Measurements from ENCODE around the gene NCKIPSD.
"Not testable (repeated sequence)": the region's sequence is repeated elsewhere in the genome, so short reads cannot be mapped to it uniquely, and the experiment has no call there.

DNA sequence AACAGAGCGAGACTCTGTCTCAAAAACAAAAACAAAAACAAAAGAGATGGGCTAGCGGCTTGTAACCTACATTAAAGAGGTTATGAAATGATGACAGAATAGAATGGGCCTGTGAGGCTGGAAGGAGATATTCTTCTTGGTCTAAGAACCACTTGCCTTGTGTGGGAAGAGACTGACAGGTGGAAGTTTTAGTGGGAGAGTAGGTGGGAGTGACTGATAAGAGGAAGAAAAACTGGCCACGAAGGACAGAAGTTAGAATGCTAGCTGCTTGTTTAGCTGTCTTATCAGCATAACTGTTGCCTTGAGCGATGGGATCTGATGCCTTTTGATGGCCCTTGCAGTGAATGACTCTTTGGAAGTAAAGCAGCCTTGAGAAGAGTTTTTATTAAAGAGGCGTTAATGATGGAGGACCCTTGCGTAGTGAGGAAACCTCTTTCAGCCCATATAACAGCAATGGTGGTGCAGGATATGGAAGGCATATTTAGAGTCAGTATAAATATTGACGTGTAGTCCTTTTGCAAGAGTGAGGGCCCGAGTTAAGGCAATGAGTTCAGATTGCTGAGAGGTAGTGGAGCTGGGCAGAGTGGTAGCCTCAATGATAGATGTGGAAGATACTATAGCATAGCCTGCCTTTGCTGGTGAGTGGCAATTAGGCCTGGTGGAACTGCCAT, 39.6 kb upstream of the NCKIPSD start:
- TF ChIP-seq, protein P1, sequence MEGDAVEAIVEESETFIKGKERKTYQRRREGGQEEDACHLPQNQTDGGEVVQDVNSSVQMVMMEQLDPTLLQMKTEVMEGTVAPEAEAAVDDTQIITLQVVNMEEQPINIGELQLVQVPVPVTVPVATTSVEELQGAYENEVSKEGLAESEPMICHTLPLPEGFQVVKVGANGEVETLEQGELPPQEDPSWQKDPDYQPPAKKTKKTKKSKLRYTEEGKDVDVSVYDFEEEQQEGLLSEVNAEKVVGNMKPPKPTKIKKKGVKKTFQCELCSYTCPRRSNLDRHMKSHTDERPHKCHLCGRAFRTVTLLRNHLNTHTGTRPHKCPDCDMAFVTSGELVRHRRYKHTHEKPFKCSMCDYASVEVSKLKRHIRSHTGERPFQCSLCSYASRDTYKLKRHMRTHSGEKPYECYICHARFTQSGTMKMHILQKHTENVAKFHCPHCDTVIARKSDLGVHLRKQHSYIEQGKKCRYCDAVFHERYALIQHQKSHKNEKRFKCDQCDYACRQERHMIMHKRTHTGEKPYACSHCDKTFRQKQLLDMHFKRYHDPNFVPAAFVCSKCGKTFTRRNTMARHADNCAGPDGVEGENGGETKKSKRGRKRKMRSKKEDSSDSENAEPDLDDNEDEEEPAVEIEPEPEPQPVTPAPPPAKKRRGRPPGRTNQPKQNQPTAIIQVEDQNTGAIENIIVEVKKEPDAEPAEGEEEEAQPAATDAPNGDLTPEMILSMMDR (IDR thresholded peaks at IDR 0.05): not testable (repeated sequence)
- TF ChIP-seq POLR2A (IDR thresholded peaks at IDR 0.05): not testable (repeated sequence)

Measured in thyroid gland (tissue), 4 donors.